ENCODE measurements around the gene FER1L5.
"Not testable (repeated sequence)": the region's sequence is repeated elsewhere in the genome, so short reads cannot be mapped to it uniquely, and the experiment has no call there.

FER1L5 gene

GRCh38 chr2:96663177-96663576 is 20.6 kb downstream of the FER1L5 start:
- no peak for FAIRE-seq
- TF ChIP-seq POLR2A (IDR thresholded peaks at IDR 0.05; ENCODE audit: low read depth, low read length), result no peak
- no peak for TF ChIP-seq POLR2AphosphoS5 (IDR thresholded peaks at IDR 0.05; ENCODE audit: low read depth, low read length)
- no peak for TF ChIP-seq TAF1 (IDR thresholded peaks at IDR 0.05; ENCODE audit: borderline replicate concordance, low read depth, low read length)
- no peak for DNase-seq (ENCODE audit: insufficient read length)

- TF ChIP-seq POLR2A (IDR thresholded peaks at IDR 0.05; ENCODE audit: low read depth, low read length) (no peak), POLR2AphosphoS5 (IDR thresholded peaks at IDR 0.05; ENCODE audit: low read depth, low read length) (no peak), TAF1 (IDR thresholded peaks at IDR 0.05; ENCODE audit: borderline replicate concordance, low read depth, low read length) (no peak)
- FAIRE-seq (no peak), DNase-seq (ENCODE audit: insufficient read length) (no peak)
These were observed 21.3 kb downstream of the FER1L5 start for GRCh38 chr2:96663829-96664228.

GRCh38 chr2:96664366-96664925 is 21.9 kb downstream of the FER1L5 start:
- DNase-seq (ENCODE audit: insufficient read length), result no peak
- no peak for FAIRE-seq
- no peak for TF ChIP-seq TAF1 (IDR thresholded peaks at IDR 0.05; ENCODE audit: borderline replicate concordance, low read depth, low read length)
- TF ChIP-seq POLR2AphosphoS5 (IDR thresholded peaks at IDR 0.05; ENCODE audit: low read depth, low read length), result no peak
- no peak for TF ChIP-seq POLR2A (IDR thresholded peaks at IDR 0.05; ENCODE audit: low read depth, low read length)

- TF ChIP-seq TAF1 (IDR thresholded peaks at IDR 0.05; ENCODE audit: borderline replicate concordance, low read depth, low read length) (no peak), POLR2AphosphoS5 (IDR thresholded peaks at IDR 0.05; ENCODE audit: low read depth, low read length) (no peak), POLR2A (IDR thresholded peaks at IDR 0.05; ENCODE audit: low read depth, low read length) (no peak)
- no peak for DNase-seq (ENCODE audit: insufficient read length)
- FAIRE-seq, result no peak
These were observed 22.6 kb downstream of the FER1L5 start for GRCh38 chr2:96665083-96665569.

- not testable (repeated sequence) for FAIRE-seq
These were observed 23.2 kb downstream of the FER1L5 start for GRCh38 chr2:96665717-96666116.

GRCh38 chr2:96668771-96669170 is 26.2 kb downstream of the FER1L5 start:
- FAIRE-seq (no peak), DNase-seq (ENCODE audit: insufficient read length) (no peak)
- TF ChIP-seq POLR2A (IDR thresholded peaks at IDR 0.05; ENCODE audit: low read depth, low read length) (no peak), POLR2AphosphoS5 (IDR thresholded peaks at IDR 0.05; ENCODE audit: low read depth, low read length) (no peak), TAF1 (IDR thresholded peaks at IDR 0.05; ENCODE audit: borderline replicate concordance, low read depth, low read length) (no peak)

More at GRCh38 chr2:96665717-96666116, 23.2 kb downstream of the FER1L5 start:
- not testable (repeated sequence) for DNase-seq (ENCODE audit: insufficient read length)

- FAIRE-seq (no peak), DNase-seq (ENCODE audit: insufficient read length) (no peak)
- TF ChIP-seq TAF1 (IDR thresholded peaks at IDR 0.05; ENCODE audit: borderline replicate concordance, low read depth, low read length), result no peak
- TF ChIP-seq POLR2A (IDR thresholded peaks at IDR 0.05; ENCODE audit: low read depth, low read length), result no peak
- TF ChIP-seq POLR2AphosphoS5 (IDR thresholded peaks at IDR 0.05; ENCODE audit: low read depth, low read length), result no peak
These were observed 27.1 kb downstream of the FER1L5 start for GRCh38 chr2:96669539-96670215.

- TF ChIP-seq TAF1 (IDR thresholded peaks at IDR 0.05; ENCODE audit: borderline replicate concordance, low read depth, low read length) (no peak), POLR2AphosphoS5 (IDR thresholded peaks at IDR 0.05; ENCODE audit: low read depth, low read length) (no peak)
- no peak for DNase-seq (ENCODE audit: insufficient read length)
These were observed 37.3 kb downstream of the FER1L5 start for GRCh38 chr2:96679848-96680247.

GRCh38 chr2:96680561-96681141 is 38.1 kb downstream of the FER1L5 start:
- FAIRE-seq, result no peak
- no peak for DNase-seq (ENCODE audit: insufficient read length)
- no peak for TF ChIP-seq POLR2AphosphoS5 (IDR thresholded peaks at IDR 0.05; ENCODE audit: low read depth, low read length)
- TF ChIP-seq POLR2A (IDR thresholded peaks at IDR 0.05; ENCODE audit: low read depth, low read length), result no peak
- TF ChIP-seq TAF1 (IDR thresholded peaks at IDR 0.05; ENCODE audit: borderline replicate concordance, low read depth, low read length), result no peak

More at GRCh38 chr2:96679848-96680247, 37.3 kb downstream of the FER1L5 start:
- FAIRE-seq, result no peak

- TF ChIP-seq POLR2A (IDR thresholded peaks at IDR 0.05; ENCODE audit: low read depth, low read length) (no peak), POLR2AphosphoS5 (IDR thresholded peaks at IDR 0.05; ENCODE audit: low read depth, low read length) (no peak), TAF1 (IDR thresholded peaks at IDR 0.05; ENCODE audit: borderline replicate concordance, low read depth, low read length) (no peak)
- DNase-seq (ENCODE audit: insufficient read length) (no peak), FAIRE-seq (no peak)
These were observed 39.0 kb downstream of the FER1L5 start for GRCh38 chr2:96681540-96681939.

GRCh38 chr2:96683307-96683706 is 40.7 kb downstream of the FER1L5 start:
- FAIRE-seq, result no peak
- no peak for DNase-seq (ENCODE audit: insufficient read length)
- no peak for TF ChIP-seq POLR2AphosphoS5 (IDR thresholded peaks at IDR 0.05; ENCODE audit: low read depth, low read length)
- TF ChIP-seq TAF1 (IDR thresholded peaks at IDR 0.05; ENCODE audit: borderline replicate concordance, low read depth, low read length), result no peak
- TF ChIP-seq POLR2A (IDR thresholded peaks at IDR 0.05; ENCODE audit: low read depth, low read length), result no peak
